ENCODE measurements around the gene CAMTA1.
"Not testable (repeated sequence)": the region's sequence is repeated elsewhere in the genome, so short reads cannot be mapped to it uniquely, and the experiment has no call there.

Gene CAMTA1

DNA sequence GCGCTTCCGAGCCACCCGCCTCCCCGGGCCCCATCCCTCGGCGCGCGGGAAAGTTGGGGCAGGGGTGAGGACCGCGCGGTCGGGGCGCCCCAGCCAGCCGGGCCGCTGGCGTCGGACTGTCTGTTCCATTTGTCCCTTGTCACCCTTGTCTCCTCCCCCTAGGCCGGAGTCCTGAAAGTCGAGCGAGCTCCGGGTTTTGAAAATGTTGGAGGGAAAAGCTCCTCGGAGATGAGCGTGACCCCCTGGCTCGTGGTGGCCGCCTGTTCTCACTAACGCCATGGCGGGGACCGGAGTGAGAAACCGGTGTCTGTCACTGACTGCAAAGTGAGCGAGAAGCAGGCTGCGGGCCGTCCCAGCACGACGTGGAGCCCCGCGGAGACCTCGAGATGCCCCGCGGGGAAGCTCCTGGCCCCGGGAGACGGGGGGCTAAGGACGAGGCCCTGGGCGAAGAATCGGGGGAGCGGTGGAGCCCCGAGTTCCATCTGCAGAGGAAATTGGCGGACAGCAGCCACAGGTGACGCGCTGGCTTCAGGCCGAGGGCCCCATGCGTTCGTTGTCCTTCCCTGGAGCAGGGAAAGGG is 999.3 kb downstream of the CAMTA1 start:
- no peak for DNase-seq

DNA sequence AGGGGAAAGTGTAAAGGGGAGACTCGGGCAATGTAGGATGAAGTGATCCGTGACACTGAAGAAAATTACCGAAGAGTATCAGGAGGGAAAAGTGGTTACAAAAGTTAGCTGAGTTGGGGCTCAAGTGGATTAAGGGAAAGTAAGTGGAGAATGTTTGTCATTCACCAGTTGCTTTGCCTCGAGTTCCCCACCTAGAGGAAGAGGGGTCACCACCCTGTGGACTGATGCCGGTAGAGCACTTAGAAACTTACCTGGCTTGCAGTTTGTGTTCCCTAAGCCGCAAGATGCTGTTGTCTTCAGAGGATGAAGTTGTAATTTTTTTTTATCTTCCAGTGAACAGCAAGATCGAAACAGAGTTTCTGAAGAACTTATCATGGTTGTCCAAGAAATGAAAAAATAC is 999.9 kb downstream of the CAMTA1 start:
- DNase-seq: no peak

DNA sequence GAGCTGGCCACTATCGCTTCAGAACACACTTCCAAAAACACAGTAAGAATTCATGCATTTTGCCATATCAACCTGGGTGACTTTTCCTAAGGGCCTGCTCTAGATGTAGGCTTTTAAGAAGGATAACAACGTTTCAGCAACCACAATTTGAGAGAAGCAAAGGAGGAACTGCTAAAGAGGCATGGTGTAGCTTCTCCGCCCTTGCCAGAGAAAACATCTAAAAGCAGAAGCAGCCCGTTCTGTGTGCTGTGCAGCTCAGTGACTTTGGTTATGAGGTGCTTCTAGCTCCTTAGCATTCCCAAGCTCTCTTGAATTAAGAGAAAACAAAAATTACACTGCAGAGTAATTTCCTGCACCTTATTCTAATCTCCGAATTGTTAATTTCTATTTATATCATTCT is 1001.5 kb downstream of the CAMTA1 start:
- peak; percentile 63 to 78 for DNase-seq

DNA sequence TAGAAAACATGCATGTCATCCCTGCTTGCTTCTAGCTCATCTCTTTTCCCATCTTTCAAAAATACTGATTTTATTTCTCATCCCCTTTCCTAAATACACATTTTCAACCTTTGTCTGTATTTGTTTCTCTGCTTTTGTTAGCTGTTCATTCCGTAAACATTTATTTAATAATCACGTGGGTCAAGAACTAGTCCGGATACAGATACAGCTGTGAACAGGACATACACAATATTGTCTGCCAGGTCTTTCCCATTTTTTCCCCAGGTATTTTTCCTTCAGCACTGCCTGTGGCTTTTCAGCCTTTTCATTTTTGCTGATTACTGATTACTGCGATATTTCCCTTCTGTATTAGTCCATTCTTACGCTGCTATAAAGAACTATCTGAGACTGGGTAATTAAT is 1004.6 kb downstream of the CAMTA1 start:
- DNase-seq: no peak

DNA sequence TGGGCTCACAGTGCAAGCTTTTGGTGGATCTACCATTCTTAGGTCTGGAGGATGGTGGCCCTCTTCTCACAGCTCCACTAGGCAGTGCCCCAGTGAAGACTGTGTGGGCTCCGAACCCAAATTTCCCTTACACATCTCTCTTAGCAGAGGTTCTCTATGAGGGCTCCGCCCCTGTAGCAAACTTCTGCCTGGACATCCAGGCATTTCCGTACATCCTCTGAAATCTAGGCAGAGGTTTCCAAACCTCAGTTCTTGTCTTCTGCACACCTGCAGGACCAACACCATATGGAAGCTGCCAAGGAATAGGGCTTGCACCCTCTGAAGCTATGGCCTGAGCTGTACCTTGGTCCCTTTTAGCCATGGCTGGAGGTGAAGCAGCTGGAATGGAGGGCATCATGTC is 1005.8 kb downstream of the CAMTA1 start:
- not testable (repeated sequence) for DNase-seq

DNA sequence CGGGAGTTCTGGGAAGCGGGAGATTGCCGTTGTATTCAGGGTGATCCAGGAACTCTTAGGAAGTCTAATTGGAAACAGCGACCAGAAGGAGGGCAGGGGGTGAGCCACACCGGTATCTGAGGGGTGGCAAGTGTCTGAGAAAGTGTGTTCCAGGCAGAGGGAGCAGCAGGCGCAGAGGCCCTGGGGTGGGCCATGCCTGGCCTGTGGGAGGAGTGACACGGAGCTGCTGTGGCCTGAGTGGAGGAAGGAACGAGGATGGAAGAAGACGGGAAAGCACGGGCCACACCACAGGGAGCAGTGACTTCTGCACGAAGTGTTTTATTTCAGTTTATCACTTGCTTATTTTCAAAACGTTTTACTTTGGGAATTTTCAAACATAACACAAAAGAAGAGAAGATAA is 1010.2 kb downstream of the CAMTA1 start:
- DNase-seq: no peak

DNA sequence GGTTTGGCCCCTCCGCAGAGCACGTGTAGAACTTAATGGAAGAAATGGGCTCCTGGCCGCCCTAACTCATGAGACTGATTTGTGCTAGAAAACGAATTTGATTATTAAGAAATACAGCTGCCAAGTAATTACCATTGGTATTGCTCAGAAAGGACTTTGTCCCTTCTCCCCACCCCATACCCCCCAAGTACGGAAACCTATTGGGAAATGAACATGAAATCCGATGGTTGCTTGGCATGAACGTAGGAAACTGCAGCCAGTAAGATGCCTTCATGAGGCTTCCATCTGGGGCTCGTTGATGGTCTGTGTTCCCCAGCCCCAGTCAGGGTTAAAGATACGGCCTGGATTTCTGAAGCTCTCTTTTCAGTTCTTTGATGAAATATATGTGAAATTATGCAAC is 1020.2 kb downstream of the CAMTA1 start:
- DNase-seq: no peak

DNA sequence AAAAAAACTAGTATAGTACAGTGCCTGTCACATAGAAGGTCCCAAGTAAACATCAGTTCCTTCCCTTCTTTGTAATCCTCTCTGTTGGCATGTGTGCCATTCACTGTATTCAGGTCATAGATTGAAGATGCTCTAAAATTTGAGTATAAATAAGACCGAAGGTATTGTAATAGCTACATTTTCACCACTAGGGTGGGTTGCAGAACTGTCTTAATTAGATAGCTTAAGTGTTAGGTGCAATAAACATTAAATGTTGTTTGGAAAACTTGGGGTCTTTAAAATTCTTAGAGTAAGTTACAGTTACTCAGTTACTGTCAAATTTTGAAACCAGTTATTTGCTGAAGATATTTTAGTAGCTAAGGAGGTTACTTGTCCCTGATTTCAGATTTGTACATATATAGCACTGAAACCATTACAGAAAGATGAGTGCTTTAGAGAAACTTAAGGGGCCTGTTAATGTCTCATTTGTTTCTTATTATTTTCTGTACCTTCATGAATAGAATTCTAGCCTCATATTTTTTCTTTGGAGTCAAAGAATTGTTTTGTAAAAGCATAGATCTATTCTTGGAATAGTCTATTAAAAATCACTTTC is 1023.1 kb downstream of the CAMTA1 start:
- peak; percentile 57 to 70 for DNase-seq

DNA sequence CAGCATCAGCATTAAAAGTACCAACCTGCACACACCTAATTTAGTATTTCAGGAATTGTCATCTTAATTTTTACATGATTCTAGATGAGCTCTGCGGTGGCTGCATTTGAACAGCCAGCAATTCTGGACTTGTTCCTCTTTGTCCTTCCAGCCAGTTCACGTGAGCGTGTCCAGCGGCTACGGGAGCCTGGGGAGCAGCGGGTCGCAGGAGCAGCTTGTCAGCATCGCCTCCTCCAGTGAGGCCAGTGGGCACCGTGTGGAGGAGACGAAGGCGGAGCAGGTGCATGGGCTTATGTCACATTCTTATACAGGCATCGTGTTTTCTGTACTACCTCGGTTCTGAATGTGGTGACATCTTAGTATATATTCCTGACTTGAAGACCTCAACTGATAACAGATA is 1024.5 kb downstream of the CAMTA1 start:
- DNase-seq: no peak

DNA sequence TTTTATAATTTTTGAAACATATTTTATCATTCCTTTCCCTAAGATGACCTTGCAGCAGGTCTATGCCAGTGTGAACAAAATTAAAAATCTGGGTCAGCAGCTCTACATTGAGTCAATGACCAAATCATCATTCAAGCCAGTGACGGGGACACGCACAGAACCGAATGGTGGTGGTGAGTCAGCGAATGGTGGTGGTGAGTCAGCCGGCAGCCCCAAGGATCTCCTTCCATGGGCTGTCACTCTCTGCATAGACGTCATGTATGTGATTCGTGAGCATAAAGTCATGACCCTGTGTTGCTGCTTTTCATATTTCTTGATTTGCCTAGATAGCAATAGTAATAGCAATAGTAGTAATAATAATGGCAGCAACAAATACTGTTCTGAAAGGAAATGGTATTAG is 1025.1 kb downstream of the CAMTA1 start:
- no peak for DNase-seq

DNA sequence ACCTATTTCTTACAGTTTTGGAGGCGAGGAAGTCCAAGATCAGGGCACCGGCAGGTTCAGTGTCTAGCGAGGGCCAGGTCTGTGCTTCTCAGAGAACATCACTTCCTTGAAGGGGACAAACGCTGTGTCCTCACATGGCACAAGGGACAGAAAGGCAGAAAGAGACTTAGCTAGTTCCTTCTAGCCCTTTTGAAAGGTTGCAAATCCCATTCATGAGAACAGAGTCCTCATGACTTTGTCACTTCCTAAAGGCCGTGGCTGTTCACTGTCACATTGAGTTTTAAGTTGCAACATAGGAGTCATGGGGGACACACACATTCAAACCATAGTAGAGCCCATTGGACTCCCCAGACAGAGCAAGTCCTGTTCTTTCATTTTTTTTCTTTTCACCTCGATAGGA is 1026.2 kb downstream of the CAMTA1 start:
- DNase-seq: no peak

DNA sequence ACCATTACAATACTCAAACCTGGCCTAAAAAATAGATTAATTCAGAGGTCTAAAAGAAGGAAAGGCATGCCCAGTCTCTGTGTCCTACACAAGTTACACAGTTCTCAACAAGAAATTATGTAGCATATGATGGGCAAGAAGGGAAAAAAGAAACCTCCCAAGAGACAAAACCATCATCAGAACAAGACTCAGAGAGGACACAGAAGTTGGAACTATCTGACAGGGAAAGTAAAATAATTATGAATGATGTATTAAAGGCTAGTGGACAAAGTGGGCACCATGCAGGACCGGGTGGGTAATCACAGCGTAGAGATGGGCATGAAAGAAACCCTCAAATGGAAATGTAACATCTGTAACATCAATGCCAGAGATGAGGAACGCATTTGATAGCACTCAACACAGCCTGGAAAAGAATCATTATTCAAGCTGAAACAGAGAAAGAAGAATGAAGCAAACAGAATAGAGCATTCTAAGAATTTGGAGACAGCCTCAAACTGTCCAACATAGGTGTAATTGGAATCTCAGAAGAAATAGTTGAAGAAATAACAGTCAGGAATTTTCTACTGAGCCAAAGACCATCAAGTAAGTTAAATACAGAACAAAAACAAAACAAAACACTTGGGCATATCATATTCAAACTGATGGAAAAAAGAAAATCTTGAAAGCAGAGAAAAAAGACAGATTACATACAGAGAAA is 1028.6 kb downstream of the CAMTA1 start:
- DNase-seq: no peak

Data from Kasumi-1 (cell line).